Endothelial cell of umbilical vein (primary cell): ENCODE results near the gene SYTL1. TPM values are rescaled to one million over a fixed set of nuclear protein-coding genes. Genes with fewer than 3 reads are reported as not detected.

ENCODE experiments used
- BruUV-seq: library from RNA; stranded (reverse); fragments of 400-500 nt; replicated peaks from 2 replicates; lab custom pipeline; 2021; lab: Mats Ljungman, UMichigan
- CTCF ChIA-PET: fragments of 300-600, 350-600 bp; sonication (Branson Sonifier 250); formaldehyde crosslinking; loops from one replicate; lab custom pipeline; 2021; ENCODE audit warnings: antibody characterized with exemption, inconsistent platforms; lab: Charles Lee
- POLR2A ChIA-PET: fragments of 300-600, 350-600 bp; sonication (Branson Sonifier 250); formaldehyde crosslinking; loops from one replicate; lab custom pipeline; 2021; ENCODE audit warnings: antibody characterized with exemption, inconsistent platforms; lab: Charles Lee
- DNase-seq: peaks from one replicate; pipeline ENCODE4 v3.0.0-alpha.2; 2011; ENCODE audit warnings: low read depth, low spot score
- FAIRE-seq: peaks from 2 replicates; lab custom pipeline; 2011; peaks lifted over from hg19 to GRCh38; lab: Jason Lieb, UNC
- H2AFZ ChIP-seq: 2 replicates; pipeline ENCODE4 v1.6.0; 2012; ENCODE audit warnings: low read depth, low read length, control low read depth, inconsistent platforms
- H3K27ac ChIP-seq: 2 replicates; pipeline ENCODE4 v1.5.1; 2011; ENCODE audit warnings: low read depth, mild to moderate bottlenecking, control low read depth, low read length, moderate library complexity; ENCODE audit not compliant: insufficient read depth
- H3K27me3 ChIP-seq, 2 experiments: 2 replicates each; pipeline versions ENCODE4 v1.6.0 to v1.6.1; 2011; ENCODE audit warnings: low read length in 2 of 2, mixed read lengths in 1 of 2; ENCODE audit not compliant: control insufficient read depth in 2 of 2, insufficient read depth in 2 of 2
- H3K36me3 ChIP-seq, 2 experiments: 2 replicates in 1 of 2; 3 replicates in 1 of 2; pipeline ENCODE4 v1.5.1; 2011; ENCODE audit warnings: low read length in 2 of 2, mild to moderate bottlenecking in 1 of 2, moderate library complexity in 1 of 2; ENCODE audit not compliant: control insufficient read depth in 2 of 2, insufficient read depth in 2 of 2; ENCODE audit errors: extremely low read depth in 1 of 2
- H3K4me1 ChIP-seq: 3 replicates; pipeline ENCODE4 v1.5.1; 2011; ENCODE audit warnings: mild to moderate bottlenecking, low read length; ENCODE audit not compliant: control insufficient read depth, insufficient read depth; ENCODE audit errors: extremely low read depth
- H3K4me2 ChIP-seq: 2 replicates; pipeline ENCODE4 v1.6.1; 2011; ENCODE audit warnings: low read length, control low read depth, mixed read lengths; ENCODE audit not compliant: insufficient read depth
- H3K4me3 ChIP-seq, 3 experiments: fragments of 200-600 bp in 1 of 3; sonication (generic), shearing (Covaris generic) in 1 of 3; replicated peaks in 1 of 3; 2 replicates each; pipeline ENCODE4 v1.5.1; 2011 to 2016; ENCODE audit warnings: control low read depth in 3 of 3, low read length in 3 of 3, mild to moderate bottlenecking in 2 of 3, inconsistent platforms in 1 of 3, low read depth in 1 of 3, moderate library complexity in 1 of 3; ENCODE audit not compliant: insufficient read depth in 1 of 3
- H3K79me2 ChIP-seq: 2 replicates; pipeline ENCODE4 v1.6.0; 2012; ENCODE audit warnings: low read length, inconsistent platforms; ENCODE audit not compliant: control insufficient read depth, insufficient read depth
- H3K9ac ChIP-seq: replicated peaks from 2 replicates; pipeline ENCODE3; 2011; ENCODE audit warnings: low read length, control low read depth; ENCODE audit not compliant: insufficient read depth; ENCODE audit errors: extremely low read depth
- H3K9me1 ChIP-seq: replicated peaks from 3 replicates; pipeline ENCODE4 v1.6.0; 2011; ENCODE audit warnings: mild to moderate bottlenecking, low read length; ENCODE audit not compliant: control insufficient read depth, insufficient read depth; ENCODE audit errors: extremely low read depth
- H3K9me3 ChIP-seq: replicated peaks from 2 replicates; pipeline ENCODE4 v1.5.1; 2012; ENCODE audit warnings: low read length, inconsistent platforms; ENCODE audit not compliant: control insufficient read depth, insufficient read depth
- H4K20me1 ChIP-seq: replicated peaks from 2 replicates; pipeline ENCODE3; 2011; ENCODE audit warnings: mild to moderate bottlenecking, low read length; ENCODE audit not compliant: control insufficient read depth, insufficient read depth; ENCODE audit errors: extremely low read depth
- CTCF ChIP-seq, 2 donors: IDR thresholded peaks; 1 replicate in 1 of 2; 2 replicates in 1 of 2; pipeline ENCODE4 v1.5.1; 2011; ENCODE audit warnings: low read length in 2 of 2, mild to moderate bottlenecking in 2 of 2, moderate library complexity in 2 of 2, control low read depth in 1 of 2, inconsistent platforms in 1 of 2, low read depth in 1 of 2; ENCODE audit not compliant: insufficient read depth in 1 of 2; ENCODE audit errors: extremely low read depth in 1 of 2
- EZH2 ChIP-seq: IDR thresholded peaks from 2 replicates; pipeline ENCODE4 v1.6.1; 2012; ENCODE audit warnings: borderline replicate concordance, low read depth, mild to moderate bottlenecking, moderate library complexity, low read length, inconsistent platforms; ENCODE audit not compliant: severe bottlenecking
- dilution Hi-C: fragments of 300-500 bp; cut with MboI; formaldehyde crosslinking; loops from one replicate; pipeline ENCODE4 v1.15.0; 2019; ENCODE audit warnings: low sequenced_read_pairs; ENCODE audit not compliant: extremely low pct_ligation_motif_present
- intact Hi-C: fragments of 100-400 bp; cut with micrococcal nuclease; formaldehyde crosslinking; loops from one replicate; pipeline ENCODE4 v1.10.0; 2022
- polyA plus RNA-seq, 4 experiments: library from polyadenylated mRNA; depleted of rRNA in 3 of 4; stranded (reverse) in 3 of 4; unstranded in 1 of 4; fragments of >200 nt; gene quantifications; 2 replicates each; pipeline versions ENCODE4 v1.2.1 to v1.2.3, GENCODE V29; 2011 to 2012; ENCODE audit warnings: missing spikeins in 1 of 4
- total RNA-seq: library from RNA; stranded (reverse); gene quantifications from 2 replicates; pipeline ENCODE4 v1.2.3, GENCODE V29; 2021
- TF ChIP-seq, protein P1 (sequence below): IDR thresholded peaks from 2 replicates; pipeline ENCODE4 v1.6.1; 2011; ENCODE audit not compliant: insufficient read depth, insufficient read length

The SYTL1 gene
- total and polyA plus RNA-seq, 2 donors (not counting 3 experiments of a cell fraction or from before 2014, with no cell fraction given), result 0.04 TPM; not detected in 1

DNA sequence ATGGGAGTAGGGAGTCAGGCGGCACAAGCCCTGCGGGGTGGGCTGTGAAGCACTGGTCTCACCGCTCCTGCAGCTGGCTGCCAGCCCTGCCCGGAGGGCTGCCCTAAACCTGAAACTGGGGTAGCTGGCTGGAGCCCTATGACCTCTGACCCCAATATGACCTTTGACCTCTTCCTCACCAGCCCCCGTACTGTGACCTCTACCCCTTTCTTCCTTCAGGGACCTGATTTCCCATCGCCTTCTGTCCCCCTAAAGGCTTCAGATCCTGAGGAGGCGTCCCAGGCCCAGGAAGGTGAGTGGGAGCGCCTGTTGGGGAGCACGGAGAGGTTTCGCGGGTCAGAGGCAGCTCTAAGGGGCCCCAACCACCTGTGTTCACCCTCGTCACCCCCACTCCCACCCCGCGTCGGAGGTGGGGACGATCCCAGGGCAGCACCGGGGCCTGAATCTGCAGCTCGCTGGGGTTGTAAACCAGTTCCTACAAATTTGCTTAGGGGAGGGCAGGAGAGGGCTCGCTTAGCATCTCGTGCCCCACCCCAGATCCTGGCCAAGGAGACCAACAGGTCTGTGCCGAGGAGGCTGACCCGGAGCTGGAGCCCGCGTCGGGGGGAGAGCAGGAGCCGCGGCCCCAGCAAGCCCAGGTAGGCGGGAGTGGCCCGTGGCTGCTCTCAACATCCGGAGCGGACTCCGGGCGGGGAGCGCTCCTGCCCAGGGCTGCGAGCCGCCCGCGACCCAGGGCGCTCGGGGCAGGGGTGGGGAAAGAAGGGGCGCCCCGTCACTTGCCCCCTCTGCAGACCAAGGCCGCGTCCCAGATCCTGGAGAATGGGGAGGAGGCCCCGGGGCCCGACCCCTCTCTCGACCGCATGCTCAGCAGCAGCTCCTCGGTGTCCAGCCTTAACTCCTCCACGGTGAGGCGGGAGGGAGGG, 7.3 kb downstream of the SYTL1 start:
- DNase-seq (no peak), FAIRE-seq (no peak)
- TF ChIP-seq CTCF (IDR thresholded peaks at IDR 0.05; ENCODE audit: extremely low read depth in 1 of 2, insufficient read depth in 1 of 2, low read depth in 1 of 2, low read length in 2 of 2) (no peak), EZH2 (no peak)
- TF ChIP-seq, protein P1, sequence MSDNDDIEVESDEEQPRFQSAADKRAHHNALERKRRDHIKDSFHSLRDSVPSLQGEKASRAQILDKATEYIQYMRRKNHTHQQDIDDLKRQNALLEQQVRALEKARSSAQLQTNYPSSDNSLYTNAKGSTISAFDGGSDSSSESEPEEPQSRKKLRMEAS, result no peak
- H4K20me1 ChIP-seq, result no peaks in the 10 kb centered on the region
- ChIA-PET CTCF (interaction anchor here (0.6 to 2.1 kb wide), 13 partner anchors 8 to 357 kb away, joined by 3 to 12 read pairs (median 4); partner anchors contain the start of gene FCN3), POLR2A (interaction anchor here (0.6 kb wide), 1 partner anchor 153 kb away, joined by 5 read pairs; no protein-coding TSS in a partner anchor)
- no peaks in the 10 kb centered on the region for H3K9me3 ChIP-seq
- no peaks in the 10 kb centered on the region for H3K36me3 ChIP-seq
- intact Hi-C loops, result no loop called here
- H3K79me2 ChIP-seq, result no peaks in the 10 kb centered on the region
- no TSS peak for BruUV-seq
- H3K9me1 ChIP-seq, result no peaks in the 10 kb centered on the region
- dilution Hi-C loops, result no loop called here
- peaks cover 7% of the 10 kb centered on the region for H3K4me1 ChIP-seq
- H2AFZ ChIP-seq, result peak overlapping the region; percentile 75
- peaks cover 2 to 5% of the 10 kb centered on the region in 2 experiments for H3K27me3 ChIP-seq
- H3K4me2 ChIP-seq, result peak overlapping the region; percentile 45
- no peak overlapping the region for H3K9ac ChIP-seq
- H3K27ac ChIP-seq, result no peak overlapping the region
- peak overlapping the region in 1 of 3 experiments; percentile 31 for H3K4me3 ChIP-seq
